Mesendoderm (in vitro differentiated cells): Measurements from ENCODE around the gene DTNB.

ENCODE experiments used
- DNase-seq: peaks from one replicate; pipeline ENCODE4 v3.0.0; 2013
- H2AK5ac ChIP-seq: 2 replicates; pipeline ENCODE4 v1.6.1; 2013; ENCODE audit warnings: low read length, inconsistent platforms
- H2BK120ac ChIP-seq: 2 replicates; pipeline ENCODE4 v1.6.1; 2013; ENCODE audit warnings: low read depth, mild to moderate bottlenecking, low read length, moderate library complexity, mixed read lengths
- H2BK15ac ChIP-seq: replicated peaks from 2 replicates; pipeline ENCODE4 v1.6.1; 2013; ENCODE audit warnings: low read depth, mild to moderate bottlenecking, moderate library complexity
- H2BK5ac ChIP-seq: 2 replicates; pipeline ENCODE4 v1.6.1; 2013; ENCODE audit warnings: low read length, inconsistent platforms
- H3K18ac ChIP-seq: 2 replicates; pipeline ENCODE4 v1.6.1; 2013; ENCODE audit warnings: mild to moderate bottlenecking, low read length, mixed read lengths
- H3K23ac ChIP-seq: one replicate; pipeline ENCODE4 v1.6.1; 2013; ENCODE audit warnings: low read length
- H3K27ac ChIP-seq: 2 replicates; pipeline ENCODE4 v1.5.1; 2013; ENCODE audit warnings: low read depth, mild to moderate bottlenecking, inconsistent platforms, low read length, moderate library complexity
- H3K27me3 ChIP-seq: 2 replicates; pipeline ENCODE4 v1.6.1; 2013; ENCODE audit warnings: low read length, control low read depth, mild to moderate bottlenecking, inconsistent platforms; ENCODE audit not compliant: insufficient read depth, poor library complexity
- H3K36me3 ChIP-seq: 2 replicates; pipeline ENCODE4 v1.6.1; 2013; ENCODE audit warnings: low read length, inconsistent platforms; ENCODE audit not compliant: control insufficient read depth, insufficient read depth
- H3K4ac ChIP-seq: one replicate; pipeline ENCODE4 v1.6.1; 2013; ENCODE audit warnings: low read depth, mild to moderate bottlenecking, low read length, moderate library complexity
- H3K4me1 ChIP-seq: 2 replicates; pipeline ENCODE4 v1.6.1; 2013; ENCODE audit warnings: low read depth, low read length, inconsistent platforms; ENCODE audit not compliant: control insufficient read depth
- H3K4me2 ChIP-seq: 2 replicates; pipeline ENCODE4 v1.6.1; 2013; ENCODE audit warnings: low read length
- H3K4me3 ChIP-seq: 2 replicates; pipeline ENCODE4 v1.5.1; 2013; ENCODE audit warnings: mild to moderate bottlenecking, low read length
- H3K56ac ChIP-seq: one replicate; pipeline ENCODE4 v1.6.1; 2013; ENCODE audit warnings: low read length
- H3K79me1 ChIP-seq: 2 replicates; pipeline ENCODE4 v1.6.1; 2013; ENCODE audit warnings: low read length, inconsistent platforms
- H3K79me2 ChIP-seq: 2 replicates; pipeline ENCODE4 v1.6.1; 2013; ENCODE audit warnings: mild to moderate bottlenecking, low read length; ENCODE audit not compliant: control insufficient read depth, insufficient read depth
- H3K9ac ChIP-seq: 2 replicates; pipeline ENCODE4 v1.6.1; 2013; ENCODE audit warnings: low read length, inconsistent platforms
- H4K5ac ChIP-seq: one replicate; pipeline ENCODE4 v1.6.1; 2013; ENCODE audit warnings: low read length
- H4K8ac ChIP-seq: one replicate; pipeline ENCODE4 v1.6.1; 2013; ENCODE audit warnings: low read depth, mild to moderate bottlenecking, control low read depth, low read length, moderate library complexity
- WGBS: extraction: QIAGEN DNeasy Blood & Tissue Kit; methylation state at CpG from one replicate; pipeline ENCODE4 v1.1.7; 2013; ENCODE audit warnings: low lambda C conversion rate, missing lambda C conversion rate; ENCODE audit not compliant: insufficient coverage; ENCODE audit errors: extremely low coverage; 5-methylcytosine and 5-hydroxymethylcytosine counted together

DTNB gene

DNA sequence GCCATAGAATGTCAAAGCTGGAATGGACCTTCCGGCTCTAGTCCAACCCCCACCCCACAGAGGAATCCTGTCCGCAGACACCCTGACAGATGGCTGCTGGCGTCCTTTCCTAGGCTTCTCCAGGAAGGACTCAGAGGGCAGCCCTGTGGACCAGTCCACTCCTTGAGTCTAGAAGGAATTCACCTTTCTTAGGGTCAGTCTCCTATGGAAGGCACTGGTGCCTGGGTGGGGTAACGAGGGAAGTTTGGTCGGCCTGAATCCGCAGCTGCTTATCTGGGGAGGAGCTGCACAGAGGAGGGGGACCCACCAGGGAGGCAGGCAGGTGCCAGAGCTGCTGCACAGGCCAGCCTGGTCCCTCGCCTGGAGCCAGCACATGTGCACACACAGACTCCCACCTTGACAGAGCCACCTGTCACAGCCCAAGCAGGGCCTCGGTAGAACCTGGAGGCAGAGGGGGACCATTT, 334.1 kb downstream of the DTNB start:
- Histone ChIP-seq H3K27ac (no peak overlapping the region), H3K4me3 (no peak overlapping the region)

DNA sequence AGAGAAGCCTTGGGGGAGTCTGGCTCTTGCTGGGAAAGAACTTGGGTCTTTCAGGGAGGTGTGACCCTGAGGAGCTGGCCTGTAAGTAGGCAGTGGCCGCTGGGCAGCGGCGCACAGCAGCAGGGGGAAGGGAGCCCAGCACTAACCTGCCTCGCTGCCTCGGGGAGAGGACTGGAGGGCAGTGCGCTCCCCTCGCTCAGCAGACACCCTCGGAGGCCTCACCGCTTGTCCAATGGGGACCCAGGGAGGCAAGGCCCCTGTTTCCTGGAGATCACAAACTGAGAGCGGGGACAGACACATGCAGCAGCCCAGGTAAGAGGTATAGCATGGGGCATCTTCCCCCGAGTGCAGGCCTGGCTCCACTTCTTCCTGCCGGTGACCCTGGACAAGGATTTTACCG, 335.0 kb downstream of the DTNB start:
- Histone ChIP-seq H3K4me1 (no peaks in the 10 kb centered on the region), H3K79me2 (no peaks in the 10 kb centered on the region), H3K18ac (no peak overlapping the region), H3K27me3 (no peaks in the 10 kb centered on the region), H2BK5ac (no peak overlapping the region), H3K4me2 (no peak overlapping the region), H3K56ac (no peak overlapping the region), H3K4me3 (no peak overlapping the region), H3K36me3 (no peaks in the 10 kb centered on the region), H3K27ac (no peak overlapping the region), H3K9ac (no peak overlapping the region), H2AK5ac (no peak overlapping the region), H2BK120ac (no peak overlapping the region), H3K23ac (no peak overlapping the region), H3K79me1 (peaks cover 3% of the 10 kb centered on the region), H2BK15ac (no peak overlapping the region), H3K4ac (no peak overlapping the region), H4K8ac (no peak overlapping the region), H4K5ac (no peak overlapping the region)
- DNase-seq, result no peak
- WGBS, result no CpG with 5 or more reads among the region's 13 CpGs

More for the DNA sequence above, 334.1 kb downstream of the DTNB start:
- no peak overlapping the region for H4K8ac ChIP-seq
- no peaks in the 10 kb centered on the region for H3K79me2 ChIP-seq
- H3K4ac ChIP-seq, result no peak overlapping the region
- WGBS, result no CpG with 5 or more reads among the region's 8 CpGs
- no peaks in the 10 kb centered on the region for H3K4me1 ChIP-seq
- no peak overlapping the region for H2AK5ac ChIP-seq
- DNase-seq, result no peak
- H2BK120ac ChIP-seq, result no peak overlapping the region
- no peak overlapping the region for H3K23ac ChIP-seq
- H3K9ac ChIP-seq, result no peak overlapping the region
- H3K27me3 ChIP-seq, result no peaks in the 10 kb centered on the region
- H3K79me1 ChIP-seq, result peaks cover 3% of the 10 kb centered on the region
- no peak overlapping the region for H4K5ac ChIP-seq
- no peak overlapping the region for H2BK5ac ChIP-seq
- H3K18ac ChIP-seq, result no peak overlapping the region
- no peak overlapping the region for H3K56ac ChIP-seq
- no peak overlapping the region for H3K4me2 ChIP-seq
- H2BK15ac ChIP-seq, result no peak overlapping the region
- H3K36me3 ChIP-seq, result no peaks in the 10 kb centered on the region

DNA sequence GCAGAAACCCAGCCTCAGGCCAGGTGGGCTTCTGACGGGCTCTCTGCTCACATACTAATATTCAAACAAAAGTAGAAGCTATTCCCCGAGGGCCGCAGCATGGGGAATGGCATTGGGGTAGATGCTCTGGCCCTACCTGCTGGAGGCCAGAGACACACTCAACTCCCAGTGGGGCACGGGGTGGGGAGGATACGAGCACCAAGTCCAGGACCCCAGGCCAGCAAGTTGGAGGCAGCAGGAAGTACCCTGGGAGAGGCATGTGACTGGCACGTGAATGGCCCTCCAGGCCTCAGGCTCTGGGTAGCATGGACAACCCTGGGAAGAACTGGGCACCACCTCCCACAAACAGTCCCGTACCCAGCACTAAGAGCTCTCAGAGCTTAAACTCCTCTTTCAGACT, 335.5 kb downstream of the DTNB start:
- H3K23ac ChIP-seq, result no peak overlapping the region
- no CpG with 5 or more reads among the region's 7 CpGs for WGBS

DNA sequence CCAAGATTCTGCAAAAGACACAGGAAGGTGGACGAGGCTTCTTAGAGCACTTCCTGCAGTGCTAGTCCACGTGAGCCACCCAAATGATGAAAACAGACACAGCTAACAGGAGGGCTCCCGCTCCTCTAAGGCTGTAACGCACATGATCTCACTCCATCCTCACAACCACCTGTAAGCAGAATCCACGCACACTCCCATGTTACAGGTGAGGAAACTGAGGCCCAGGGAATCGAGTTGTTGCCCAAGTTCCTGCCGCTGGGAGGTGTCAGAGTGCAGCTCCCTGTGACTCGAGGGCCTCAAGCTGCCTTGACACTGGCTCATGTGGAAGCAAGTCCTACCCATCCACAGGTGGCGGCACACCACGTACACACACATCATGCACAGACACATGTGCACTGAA, 336.1 kb downstream of the DTNB start:
- no peak overlapping the region for H3K4me2 ChIP-seq
- no peaks in the 10 kb centered on the region for H3K4me1 ChIP-seq
- H3K27ac ChIP-seq, result no peak overlapping the region
- no peak for DNase-seq
- H3K9ac ChIP-seq, result no peak overlapping the region
- peak overlapping the region; percentile 80 for H3K23ac ChIP-seq
- H2BK120ac ChIP-seq, result no peak overlapping the region
- H4K5ac ChIP-seq, result no peak overlapping the region
- no peak overlapping the region for H3K18ac ChIP-seq
- H3K4me3 ChIP-seq, result no peak overlapping the region
- H2BK15ac ChIP-seq, result no peak overlapping the region
- H3K79me1 ChIP-seq, result peaks cover 3% of the 10 kb centered on the region
- no peaks in the 10 kb centered on the region for H3K36me3 ChIP-seq
- no peak overlapping the region for H4K8ac ChIP-seq
- no peak overlapping the region for H3K56ac ChIP-seq
- H2BK5ac ChIP-seq, result no peak overlapping the region
- no peaks in the 10 kb centered on the region for H3K79me2 ChIP-seq
- H3K27me3 ChIP-seq, result no peaks in the 10 kb centered on the region
- H3K4ac ChIP-seq, result no peak overlapping the region
- H2AK5ac ChIP-seq, result no peak overlapping the region
- WGBS, result no CpG with 5 or more reads among the region's 10 CpGs

More for the DNA sequence above, 335.5 kb downstream of the DTNB start:
- H2AK5ac ChIP-seq, result no peak overlapping the region
- H3K79me2 ChIP-seq, result no peaks in the 10 kb centered on the region
- no peak overlapping the region for H3K56ac ChIP-seq
- no peak overlapping the region for H3K18ac ChIP-seq
- H3K4me2 ChIP-seq, result no peak overlapping the region
- no peak overlapping the region for H3K9ac ChIP-seq
- no peak overlapping the region for H4K8ac ChIP-seq
- H3K4ac ChIP-seq, result no peak overlapping the region
- DNase-seq, result no peak
- no peak overlapping the region for H3K4me3 ChIP-seq
- H3K4me1 ChIP-seq, result no peaks in the 10 kb centered on the region
- H3K27me3 ChIP-seq, result no peaks in the 10 kb centered on the region
- no peak overlapping the region for H2BK15ac ChIP-seq
- H2BK120ac ChIP-seq, result no peak overlapping the region
- no peak overlapping the region for H4K5ac ChIP-seq
- H3K79me1 ChIP-seq, result peaks cover 3% of the 10 kb centered on the region
- no peak overlapping the region for H3K27ac ChIP-seq
- H3K36me3 ChIP-seq, result no peaks in the 10 kb centered on the region
- no peak overlapping the region for H2BK5ac ChIP-seq

DNA sequence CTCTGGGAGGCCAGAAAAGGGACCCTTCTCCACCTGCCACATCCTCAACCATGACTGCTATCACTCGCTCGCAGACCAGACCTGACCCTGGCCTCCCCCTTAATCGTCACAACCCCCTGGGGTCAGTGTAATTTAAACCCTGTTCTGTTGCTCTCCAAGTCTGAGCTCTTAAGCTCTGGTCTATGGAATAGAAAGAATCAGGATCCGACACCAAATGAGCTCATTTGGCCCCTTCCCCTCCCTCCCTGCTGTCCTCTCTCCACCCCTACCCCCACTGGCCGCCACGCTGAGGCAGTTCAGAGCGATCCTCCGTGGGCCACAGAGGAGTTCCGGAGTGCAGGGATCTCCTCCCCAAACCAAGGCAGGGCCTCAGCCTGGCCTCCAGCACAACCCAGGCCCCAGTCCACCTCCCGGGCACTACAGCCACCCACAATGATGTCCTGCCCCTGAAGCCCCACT, 337.0 kb downstream of the DTNB start:
- H4K8ac ChIP-seq, result no peak overlapping the region
- H2BK5ac ChIP-seq, result no peak overlapping the region
- no peaks in the 10 kb centered on the region for H3K36me3 ChIP-seq
- H3K4me1 ChIP-seq, result no peaks in the 10 kb centered on the region
- peaks cover 3% of the 10 kb centered on the region for H3K79me1 ChIP-seq
- H3K18ac ChIP-seq, result no peak overlapping the region
- no peaks in the 10 kb centered on the region for H3K79me2 ChIP-seq
- no peak overlapping the region for H3K23ac ChIP-seq
- H3K4me2 ChIP-seq, result no peak overlapping the region
- no CpG with 5 or more reads among the region's 10 CpGs for WGBS
- H3K4me3 ChIP-seq, result no peak overlapping the region
- DNase-seq, result no peak
- no peak overlapping the region for H2BK15ac ChIP-seq
- H3K27ac ChIP-seq, result no peak overlapping the region
- H3K27me3 ChIP-seq, result no peaks in the 10 kb centered on the region
- no peak overlapping the region for H2BK120ac ChIP-seq
- H2AK5ac ChIP-seq, result no peak overlapping the region
- H3K9ac ChIP-seq, result no peak overlapping the region
- H3K56ac ChIP-seq, result no peak overlapping the region
- no peak overlapping the region for H4K5ac ChIP-seq
- no peak overlapping the region for H3K4ac ChIP-seq

DNA sequence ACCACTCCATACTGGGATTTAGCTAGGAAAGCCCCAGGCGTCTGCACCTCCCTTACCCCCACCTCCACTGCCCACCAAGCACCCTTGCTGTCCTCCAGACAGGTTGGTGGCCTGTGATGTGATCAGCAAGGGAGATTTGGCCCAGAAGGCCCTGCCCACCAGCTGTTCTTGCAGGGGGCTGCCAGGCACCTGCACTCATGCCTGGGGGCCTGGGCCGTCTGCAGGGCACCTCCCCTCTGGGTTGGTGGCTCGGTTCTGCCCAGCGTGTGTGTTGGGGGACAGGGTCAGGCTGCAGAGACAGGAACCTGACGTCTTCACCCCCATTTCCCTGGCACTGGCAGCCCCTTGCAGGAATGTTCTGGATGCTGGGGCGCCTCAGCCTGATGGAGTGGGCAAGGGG, 337.4 kb downstream of the DTNB start:
- no peak overlapping the region for H3K4me3 ChIP-seq
- no peaks in the 10 kb centered on the region for H3K79me2 ChIP-seq
- no peak overlapping the region for H3K18ac ChIP-seq
- H3K27me3 ChIP-seq, result no peaks in the 10 kb centered on the region
- H3K4me2 ChIP-seq, result no peak overlapping the region
- H3K23ac ChIP-seq, result no peak overlapping the region
- no peak overlapping the region for H2BK5ac ChIP-seq
- no peak overlapping the region for H2BK120ac ChIP-seq
- no peak overlapping the region for H3K27ac ChIP-seq
- H3K4ac ChIP-seq, result no peak overlapping the region
- H2BK15ac ChIP-seq, result no peak overlapping the region
- no peaks in the 10 kb centered on the region for H3K4me1 ChIP-seq
- no peak for DNase-seq
- WGBS, result no CpG with 5 or more reads among the region's 6 CpGs
- H2AK5ac ChIP-seq, result no peak overlapping the region
- no peak overlapping the region for H4K8ac ChIP-seq
- H3K36me3 ChIP-seq, result no peaks in the 10 kb centered on the region
- H3K9ac ChIP-seq, result no peak overlapping the region
- peaks cover 3% of the 10 kb centered on the region for H3K79me1 ChIP-seq
- no peak overlapping the region for H3K56ac ChIP-seq
- H4K5ac ChIP-seq, result no peak overlapping the region
